ENCODE results near the gene KPNA2. TPM values are rescaled to one million over a fixed set of nuclear protein-coding genes. Genes with fewer than 3 reads are reported as not detected.
"Not testable (repeated sequence)": the region's sequence is repeated elsewhere in the genome, so short reads cannot be mapped to it uniquely, and the experiment has no call there.

KPNA2 gene
- polyA plus RNA-seq, 1 donor, result 41.0 TPM

GRCh38 chr17:68061512-68062313 is 26.2 kb downstream of the KPNA2 start:
- DNase-seq, result no peak

DNA sequence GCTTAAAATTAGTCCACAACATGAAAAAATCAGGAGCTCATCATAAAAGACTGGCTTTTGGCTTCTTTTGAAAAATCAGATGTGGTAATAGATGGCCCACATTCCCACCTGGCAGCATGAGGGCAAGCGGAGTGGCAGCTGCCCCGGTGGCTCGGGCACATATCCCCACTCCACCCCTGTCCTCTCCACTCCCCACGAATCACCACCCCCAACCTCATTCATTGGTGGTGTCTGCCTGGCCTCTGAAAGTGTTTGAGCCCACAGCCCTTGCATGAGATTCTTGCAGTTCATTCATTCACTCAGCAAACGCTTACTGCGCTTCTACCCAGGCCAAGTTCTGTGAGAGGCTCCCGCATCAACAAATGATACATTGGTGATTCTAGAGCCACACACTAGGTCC is 29.8 kb downstream of the KPNA2 start:
- not testable (repeated sequence) for DNase-seq

DNA sequence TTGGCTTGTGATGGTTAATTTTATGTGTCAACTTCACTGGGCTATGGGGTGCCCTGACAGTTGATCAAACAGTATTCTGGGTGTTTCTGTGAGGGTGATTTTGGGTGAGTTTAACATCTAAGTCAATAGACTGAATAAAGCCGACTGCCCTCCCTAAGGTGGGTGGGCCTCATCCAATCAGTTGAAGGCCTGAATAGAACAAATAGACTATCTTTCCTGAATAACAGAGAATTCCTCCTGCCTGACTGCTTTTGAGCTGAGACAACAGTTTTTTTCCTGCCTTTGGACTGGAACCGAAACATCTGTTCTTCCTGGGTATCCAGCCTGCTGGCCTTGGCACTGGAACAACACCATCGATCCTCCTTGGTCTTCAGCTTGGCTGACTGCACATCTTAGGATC is 33.0 kb downstream of the KPNA2 start:
- DNase-seq, result not testable (repeated sequence)

- DNase-seq, result not testable (repeated sequence)
Observed at GRCh38 chr17:68070582-68071444, 35.3 kb downstream of the KPNA2 start.

- DNase-seq, result no peak
Observed at GRCh38 chr17:68074279-68074678, 38.7 kb downstream of the KPNA2 start.

- not testable (repeated sequence) for DNase-seq
Observed at GRCh38 chr17:68075953-68076607, 40.5 kb downstream of the KPNA2 start.

DNA sequence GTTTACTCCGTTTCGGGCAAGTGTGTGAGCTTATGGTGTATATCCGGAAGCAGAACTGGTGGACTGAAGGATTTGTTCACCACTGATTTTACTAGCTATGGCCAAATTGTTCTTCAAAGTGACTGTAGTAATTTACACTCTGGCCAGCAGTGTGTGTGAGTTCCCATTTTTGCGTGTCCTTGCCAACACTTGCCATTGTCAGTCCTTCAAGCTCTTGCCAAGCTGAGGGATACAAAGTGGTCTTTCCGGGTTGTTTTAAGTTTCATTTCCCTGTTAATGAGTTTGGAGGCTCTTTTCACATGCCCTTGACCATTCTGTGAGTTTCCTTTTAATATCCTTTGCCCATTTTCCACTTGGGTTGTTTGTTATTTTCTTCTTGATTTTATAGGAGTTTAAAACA is 42.0 kb downstream of the KPNA2 start:
- DNase-seq, result not testable (repeated sequence)

DNA sequence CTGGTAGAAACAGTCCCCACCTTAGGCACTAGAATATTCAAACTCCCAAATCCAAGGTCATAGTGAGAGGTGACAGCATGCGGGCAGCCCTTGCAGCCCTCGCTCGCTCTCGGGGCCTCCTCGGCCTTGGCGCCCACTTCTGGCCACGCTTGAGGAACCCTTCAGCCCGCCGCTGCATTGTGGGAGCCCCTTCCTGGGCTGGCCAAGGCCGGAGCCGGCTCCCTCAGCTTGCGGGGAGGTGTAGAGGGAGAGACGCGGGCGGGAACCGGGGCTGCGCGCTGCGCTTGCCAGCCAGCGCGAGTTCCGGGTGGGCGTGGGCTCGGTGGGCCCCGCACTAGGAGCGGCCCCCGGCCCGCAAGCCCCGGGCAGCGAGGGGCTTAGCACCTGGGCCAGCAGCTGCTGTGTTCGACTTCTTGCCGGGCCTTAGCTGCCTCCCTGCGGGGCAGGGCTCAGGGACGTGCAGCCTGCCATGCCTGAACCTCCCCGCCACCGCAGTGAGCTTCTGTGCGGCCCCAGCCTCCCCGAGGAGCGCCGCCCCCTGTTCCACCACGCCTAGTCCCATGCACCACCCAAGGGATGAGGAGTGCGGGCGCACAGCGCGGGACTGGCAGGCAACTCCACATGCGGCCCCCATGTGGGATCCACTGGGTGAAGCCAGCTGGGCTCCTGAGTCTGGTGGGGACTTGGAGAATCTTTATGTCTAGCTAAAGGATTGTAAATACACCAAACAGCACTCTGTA is 45.0 kb downstream of the KPNA2 start:
- no peak for DNase-seq

DNA sequence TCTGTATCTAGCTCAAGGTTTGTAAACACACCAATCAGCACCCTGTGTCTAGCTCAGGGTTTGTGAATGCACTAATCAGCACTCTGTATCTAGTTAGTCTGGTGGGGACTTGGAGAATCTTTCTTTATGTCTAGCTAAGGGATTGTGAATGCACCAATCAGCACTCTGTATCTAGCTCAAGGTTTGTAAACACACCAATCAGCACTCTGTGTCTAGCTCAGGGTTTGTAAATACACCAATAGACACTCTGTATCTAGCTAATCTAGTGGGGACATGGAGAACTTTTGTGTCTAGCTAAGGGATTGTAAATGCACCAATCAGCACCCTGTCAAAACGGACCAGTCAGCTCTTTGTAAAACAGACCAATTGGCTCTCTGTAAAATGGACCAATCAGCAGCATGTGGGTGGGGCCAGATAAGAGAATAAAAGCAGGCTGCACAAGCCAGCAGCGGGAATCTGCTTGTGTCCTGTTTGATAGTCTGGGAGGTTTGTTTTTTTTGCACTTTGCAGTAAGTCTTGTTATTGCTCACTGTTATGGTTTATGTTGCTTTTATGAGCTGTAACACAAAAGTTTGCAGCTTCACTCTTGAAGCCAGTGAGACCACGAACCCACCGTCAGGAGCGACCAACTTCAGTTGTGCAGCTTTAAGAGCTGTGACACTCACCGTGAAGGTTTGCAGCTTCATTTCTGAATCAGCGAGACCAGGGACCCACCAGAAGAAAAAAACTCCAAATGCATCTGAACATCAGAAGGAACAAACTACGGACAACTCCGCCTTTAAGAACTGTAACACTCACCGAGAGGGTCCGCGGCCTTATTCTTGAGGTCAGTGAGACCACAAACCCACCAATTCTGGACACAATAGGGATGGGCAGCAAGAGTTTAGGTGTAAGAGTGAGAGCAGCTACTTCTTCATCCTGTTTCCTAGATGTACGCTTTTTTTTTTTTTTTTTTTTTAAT is 46.0 kb downstream of the KPNA2 start:
- not testable (repeated sequence) for DNase-seq

GRCh38 chr17:68085771-68086381 is 50.3 kb downstream of the KPNA2 start:
- DNase-seq, result no peak

DNA sequence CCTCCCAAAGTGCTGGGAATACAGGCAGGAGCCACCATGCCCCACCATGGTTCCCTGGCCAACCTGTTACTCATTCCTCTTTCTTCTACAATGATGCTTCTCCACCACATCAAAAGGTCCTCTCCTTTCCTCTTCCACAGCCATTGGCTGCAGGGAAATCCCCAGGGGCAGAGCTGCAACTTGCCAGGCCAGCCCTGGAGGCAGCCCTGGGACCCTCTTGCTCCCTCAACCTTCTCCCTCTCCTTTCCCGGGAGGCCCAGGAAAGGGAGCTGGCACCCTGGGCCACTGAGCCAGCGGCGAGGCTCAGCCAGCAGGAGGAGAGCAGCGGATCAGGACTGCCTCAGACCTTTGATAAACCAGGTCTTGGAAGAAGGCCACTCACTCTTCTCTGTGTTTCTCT is 51.1 kb downstream of the KPNA2 start:
- DNase-seq, result not testable (repeated sequence)

DNA sequence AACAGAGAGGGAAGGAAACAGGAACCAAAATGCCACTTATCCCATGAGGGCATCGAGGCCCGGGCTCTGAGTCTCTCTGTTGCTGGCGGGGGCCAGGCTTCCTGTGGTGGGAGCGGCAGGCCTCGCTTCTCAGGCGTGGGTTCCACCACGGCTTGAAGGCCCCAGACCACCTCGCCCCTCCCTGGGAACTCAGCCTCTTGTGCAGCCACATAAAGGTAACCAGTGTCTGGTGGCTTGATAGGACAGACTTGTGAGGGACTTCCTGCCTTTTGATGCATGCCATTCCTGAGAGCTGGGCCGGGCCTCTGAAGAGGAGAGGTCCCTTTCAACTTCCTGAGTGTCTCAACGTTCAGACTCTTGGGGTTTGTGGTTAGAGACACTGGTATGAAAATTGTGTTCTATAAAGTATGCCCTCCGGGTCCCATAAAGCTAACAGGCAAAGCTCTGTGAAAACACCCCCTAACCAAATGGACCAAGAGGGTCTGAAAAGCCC is 51.6 kb downstream of the KPNA2 start:
- DNase-seq, result not testable (repeated sequence)

- no peak for DNase-seq
Observed at GRCh38 chr17:68087851-68088250, 52.3 kb downstream of the KPNA2 start.

DNA sequence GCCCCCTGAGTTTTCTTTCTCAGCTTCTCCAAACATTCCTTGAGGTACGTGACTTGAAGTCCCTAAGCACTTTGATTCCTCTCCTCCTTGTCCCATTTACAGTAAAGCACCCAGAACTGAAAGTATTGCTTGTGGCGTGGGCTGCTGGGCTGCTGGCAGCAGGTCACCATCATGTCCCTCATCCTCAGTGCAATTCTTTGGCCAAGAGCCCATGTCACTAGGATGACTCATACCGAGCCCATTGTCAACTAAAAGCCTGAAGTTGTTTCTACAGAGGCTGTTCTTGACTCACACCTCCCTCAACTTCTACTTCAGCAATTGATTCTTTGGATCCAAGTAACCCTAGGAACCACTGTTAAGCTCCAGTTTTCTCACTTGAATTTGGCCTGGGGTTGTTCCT is 54.3 kb downstream of the KPNA2 start:
- no peak for DNase-seq

GRCh38 chr17:68094481-68095078 is 59.0 kb downstream of the KPNA2 start:
- DNase-seq, result no peak

DNA sequence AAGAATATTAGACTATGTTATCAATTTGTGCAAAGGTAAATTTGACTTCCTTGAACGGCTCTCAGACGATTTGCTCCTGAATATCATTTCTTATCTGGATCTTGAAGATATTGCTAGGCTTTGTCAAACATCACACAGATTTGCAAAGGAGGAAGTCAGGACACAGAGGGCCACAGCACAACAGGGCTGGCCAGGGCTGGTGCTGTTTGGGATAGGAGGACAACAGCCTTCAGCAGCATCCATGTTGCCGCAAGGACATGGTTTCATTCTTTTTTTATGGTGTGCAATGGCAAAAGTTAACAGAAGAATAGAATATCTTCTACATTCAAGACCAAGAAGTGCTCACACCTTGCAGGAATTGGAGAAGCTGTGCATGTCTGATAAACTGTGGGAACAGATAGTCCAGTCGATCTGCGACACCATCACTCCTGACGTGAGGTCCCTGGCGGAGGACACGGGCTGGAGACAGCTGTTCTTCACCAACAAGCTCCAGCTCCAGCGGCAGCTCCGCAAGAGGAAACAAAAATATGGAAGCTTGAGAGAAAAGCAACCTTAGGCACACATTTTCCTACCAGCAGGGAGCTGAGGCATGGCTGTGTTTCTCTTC is 59.8 kb downstream of the KPNA2 start:
- no peak for DNase-seq

- DNase-seq, result no peak
Observed at GRCh38 chr17:68096111-68096510, 60.6 kb downstream of the KPNA2 start.
